C4-2B (cell line): ENCODE results near the gene ZCCHC2.

Experiments used
- H3K27ac ChIP-seq: fragments of 450-650 bp; 2 replicates; pipeline ENCODE4 v1.5.1; 2017
- ZFX ChIP-seq: fragments of 450-650 bp; IDR thresholded peaks from 2 replicates; pipeline ENCODE4 v1.6.1; 2017
- TF ChIP-seq, protein P1 (sequence below): fragments of 450-650 bp; conservative IDR thresholded peaks from 2 replicates; pipeline ENCODE4 v1.5.1; 2017; ENCODE audit warnings: mild to moderate bottlenecking

Gene ZCCHC2

DNA sequence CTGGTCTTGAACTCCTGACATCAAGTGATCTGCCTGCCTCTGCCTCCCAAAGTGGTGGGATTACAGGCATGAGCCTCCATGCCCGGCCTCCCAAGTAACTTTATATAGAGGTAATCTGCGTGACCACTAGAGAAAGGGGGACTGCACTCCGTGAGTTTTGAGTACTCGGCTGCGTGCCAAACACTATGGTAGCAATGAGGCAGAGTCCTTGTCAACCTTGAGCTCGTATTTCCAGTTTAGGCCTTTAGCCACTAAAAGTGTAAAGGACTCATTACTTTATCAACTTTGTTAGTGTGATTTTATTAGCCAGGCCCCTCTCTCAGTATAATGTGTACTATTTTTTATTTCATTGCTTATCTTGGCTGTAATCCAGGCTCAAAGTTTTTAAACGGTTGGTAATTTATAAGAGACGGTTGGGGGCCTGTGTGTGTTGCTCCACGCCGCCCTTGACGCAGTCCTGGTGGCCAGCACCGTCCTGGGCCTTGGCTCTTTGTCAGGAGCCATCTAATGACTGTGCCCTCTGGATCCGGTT lies 56.2 kb downstream of the ZCCHC2 start:
- TF ChIP-seq, protein P1, sequence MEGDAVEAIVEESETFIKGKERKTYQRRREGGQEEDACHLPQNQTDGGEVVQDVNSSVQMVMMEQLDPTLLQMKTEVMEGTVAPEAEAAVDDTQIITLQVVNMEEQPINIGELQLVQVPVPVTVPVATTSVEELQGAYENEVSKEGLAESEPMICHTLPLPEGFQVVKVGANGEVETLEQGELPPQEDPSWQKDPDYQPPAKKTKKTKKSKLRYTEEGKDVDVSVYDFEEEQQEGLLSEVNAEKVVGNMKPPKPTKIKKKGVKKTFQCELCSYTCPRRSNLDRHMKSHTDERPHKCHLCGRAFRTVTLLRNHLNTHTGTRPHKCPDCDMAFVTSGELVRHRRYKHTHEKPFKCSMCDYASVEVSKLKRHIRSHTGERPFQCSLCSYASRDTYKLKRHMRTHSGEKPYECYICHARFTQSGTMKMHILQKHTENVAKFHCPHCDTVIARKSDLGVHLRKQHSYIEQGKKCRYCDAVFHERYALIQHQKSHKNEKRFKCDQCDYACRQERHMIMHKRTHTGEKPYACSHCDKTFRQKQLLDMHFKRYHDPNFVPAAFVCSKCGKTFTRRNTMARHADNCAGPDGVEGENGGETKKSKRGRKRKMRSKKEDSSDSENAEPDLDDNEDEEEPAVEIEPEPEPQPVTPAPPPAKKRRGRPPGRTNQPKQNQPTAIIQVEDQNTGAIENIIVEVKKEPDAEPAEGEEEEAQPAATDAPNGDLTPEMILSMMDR = no peak
- no peak for TF ChIP-seq ZFX

DNA sequence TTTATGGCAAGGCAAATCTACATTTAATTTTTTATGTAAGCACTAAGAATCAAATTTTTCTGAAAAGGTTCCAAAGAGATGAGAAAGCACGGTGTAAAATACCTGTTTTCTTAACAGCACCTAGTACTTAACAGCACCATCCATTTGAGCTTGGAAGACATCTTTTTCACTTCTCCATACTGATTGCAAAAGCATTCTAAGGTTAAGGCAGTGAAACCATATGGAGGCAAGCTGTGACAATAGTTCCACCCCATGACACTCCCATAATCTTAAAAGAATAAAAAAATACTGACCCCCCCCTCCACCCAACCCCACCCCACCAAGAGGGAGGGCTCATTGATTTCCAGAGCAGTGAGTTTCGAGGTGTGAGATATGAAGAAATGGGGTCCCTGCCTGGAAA lies 60.6 kb downstream of the ZCCHC2 start:
- H3K27ac ChIP-seq = no peak overlapping the region

More for the DNA sequence above, 56.2 kb downstream of the ZCCHC2 start:
- no peak overlapping the region for H3K27ac ChIP-seq

DNA sequence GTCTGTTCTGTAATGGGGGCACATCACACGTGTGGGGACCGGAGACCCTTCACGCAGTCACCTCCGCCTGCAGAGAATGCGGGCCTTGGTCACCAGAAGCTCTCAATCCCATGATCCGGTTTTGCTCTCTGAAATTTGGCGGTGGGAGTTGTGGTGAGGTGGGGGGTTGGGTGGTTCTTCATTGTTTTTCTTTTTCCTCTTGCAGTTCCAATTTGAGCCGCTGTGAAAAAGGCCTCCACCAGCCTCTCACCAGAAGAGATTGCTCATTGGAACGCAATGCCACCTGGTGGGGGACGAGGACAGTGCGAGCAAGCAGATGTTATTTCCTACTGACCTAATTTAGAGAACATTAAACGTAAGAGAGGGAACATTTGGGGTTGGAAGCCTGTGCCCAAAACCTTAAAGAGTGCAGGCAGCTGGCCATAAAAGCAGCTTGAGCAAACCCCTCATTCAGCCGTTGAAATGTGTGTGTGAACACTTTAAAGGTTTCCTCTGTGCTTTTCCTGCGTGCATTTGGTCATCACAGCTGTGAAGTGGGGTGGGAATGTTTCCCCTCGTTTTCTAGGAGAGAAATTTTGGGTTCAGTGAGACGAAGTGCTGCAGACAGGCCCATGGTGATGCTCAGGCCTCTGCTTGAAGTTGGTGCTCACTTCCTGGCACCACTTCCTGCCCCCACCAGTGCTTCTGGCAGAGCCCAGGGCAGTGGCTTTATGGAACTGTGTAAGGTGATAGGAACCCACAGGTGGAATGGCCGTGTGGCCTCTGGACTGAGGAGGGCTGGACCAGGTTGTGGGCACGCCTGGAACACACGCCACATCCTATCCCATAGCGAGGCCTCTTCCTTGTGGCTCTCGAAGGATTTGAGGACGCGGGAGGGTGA lies 61.7 kb downstream of the ZCCHC2 start:
- TF ChIP-seq, protein P1 = peak; percentile 93
- no peak for TF ChIP-seq ZFX
- H3K27ac ChIP-seq = no peak overlapping the region

More for the DNA sequence above, 60.6 kb downstream of the ZCCHC2 start:
- TF ChIP-seq ZFX = no peak
- TF ChIP-seq, protein P1 = no peak

DNA sequence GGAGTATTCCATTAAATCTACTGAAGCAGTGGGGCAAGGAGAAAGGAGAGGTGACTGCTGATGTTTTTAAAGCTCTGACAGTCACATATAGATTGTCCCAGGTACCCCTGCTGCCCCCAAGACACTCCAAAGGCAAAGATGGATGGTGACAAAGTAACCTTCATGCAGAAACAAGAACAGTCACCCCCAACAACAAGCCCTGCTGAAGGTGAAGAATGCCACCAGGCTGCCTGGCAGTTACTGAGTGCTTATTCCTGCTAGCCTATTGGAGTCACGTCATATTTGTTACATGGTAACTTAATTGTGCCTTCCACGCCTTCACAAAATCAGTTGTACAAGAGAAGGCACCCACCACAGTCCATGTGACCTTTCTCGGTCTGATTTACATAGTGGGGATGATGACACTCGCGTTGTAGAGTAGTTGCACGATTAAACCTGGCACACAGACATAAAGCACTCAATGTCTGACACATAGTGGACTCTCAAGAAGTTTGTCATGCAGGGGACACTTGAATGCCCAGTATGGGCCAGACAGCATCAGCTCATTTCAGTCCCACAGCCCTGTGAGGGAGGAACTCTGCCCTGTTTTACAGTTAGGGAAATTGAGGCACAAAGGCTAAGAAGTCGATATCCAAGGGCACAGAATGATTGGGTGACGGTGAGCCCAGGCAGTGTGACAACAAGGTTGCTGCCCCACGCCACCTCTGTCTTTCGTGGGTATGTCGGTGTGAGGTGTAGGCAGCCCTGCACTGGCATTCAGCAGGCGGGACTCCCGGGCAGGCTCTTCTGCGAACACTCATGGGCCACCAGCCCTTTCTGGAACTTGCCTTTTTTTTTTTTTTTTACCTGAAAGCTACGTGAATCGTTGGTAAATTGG lies 62.7 kb downstream of the ZCCHC2 start:
- no peak overlapping the region for H3K27ac ChIP-seq
- TF ChIP-seq ZFX = no peak
- TF ChIP-seq, protein P1 = no peak

DNA sequence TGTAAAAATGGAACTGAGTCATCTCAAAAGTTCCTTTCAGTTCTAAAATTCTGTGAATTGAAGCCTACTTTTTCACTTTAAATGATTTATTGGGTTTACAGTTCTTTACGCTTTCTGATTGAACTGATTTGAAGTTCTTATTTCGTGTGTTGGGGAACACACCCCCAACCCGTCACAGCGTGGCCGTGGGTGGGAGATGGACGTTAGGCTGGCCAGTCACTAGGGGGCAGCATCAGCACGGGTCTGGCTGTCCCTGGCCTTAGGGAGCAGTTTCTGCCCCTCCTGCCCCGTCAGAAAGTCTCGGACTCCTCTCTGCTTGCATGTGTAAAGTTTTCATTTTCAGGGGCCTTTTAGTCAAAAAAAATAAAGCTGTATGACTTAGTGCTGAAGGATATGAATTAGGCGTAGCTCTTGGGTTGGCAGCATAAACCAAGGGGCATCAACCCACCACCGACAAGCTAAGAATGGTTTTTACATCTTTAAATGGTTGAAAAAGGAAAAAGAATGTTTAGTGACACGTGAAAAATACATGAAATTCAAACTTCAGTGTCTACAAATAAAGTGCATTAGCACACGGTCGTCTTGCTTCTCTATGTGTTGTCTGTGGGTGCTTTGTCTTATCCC lies 63.4 kb downstream of the ZCCHC2 start:
- H3K27ac ChIP-seq = no peak overlapping the region
- TF ChIP-seq ZFX = no peak
- TF ChIP-seq, protein P1 = peak; percentile 91

DNA sequence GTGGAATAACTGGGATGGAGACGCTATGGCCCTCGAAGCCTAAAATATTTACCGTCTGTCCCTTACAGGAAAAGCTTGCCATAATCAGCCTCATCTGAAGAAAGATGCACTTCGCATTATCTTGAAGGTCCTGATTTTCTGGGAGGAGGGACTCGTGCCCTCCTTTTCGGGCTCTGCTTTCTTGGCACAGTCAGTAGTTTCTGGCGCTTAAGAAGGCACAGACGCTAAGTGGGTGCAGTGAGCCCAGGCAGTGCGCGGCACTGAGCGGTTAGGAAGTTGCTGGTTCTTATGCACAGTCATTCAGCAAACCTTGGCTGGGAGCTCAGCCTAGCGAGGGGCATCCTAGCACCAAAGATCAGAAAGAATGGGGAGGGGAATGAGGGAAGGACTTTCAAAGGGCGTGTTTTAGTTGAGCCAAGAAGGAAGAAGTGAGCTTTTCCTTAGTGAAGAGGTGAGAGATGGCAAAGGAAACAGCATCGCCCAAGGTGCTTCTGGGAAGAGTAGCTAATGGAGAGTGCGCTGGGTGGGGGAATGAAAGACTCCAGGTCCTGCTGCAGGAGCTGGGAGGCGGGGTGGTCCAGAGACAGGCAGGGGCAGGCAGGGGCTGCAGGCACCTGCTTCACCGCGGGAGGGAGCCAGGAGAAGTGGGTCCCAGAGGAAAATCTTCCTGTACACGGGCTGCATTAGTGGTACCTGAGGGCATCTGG lies 64.1 kb downstream of the ZCCHC2 start:
- H3K27ac ChIP-seq = no peak overlapping the region
- no peak for TF ChIP-seq ZFX

DNA sequence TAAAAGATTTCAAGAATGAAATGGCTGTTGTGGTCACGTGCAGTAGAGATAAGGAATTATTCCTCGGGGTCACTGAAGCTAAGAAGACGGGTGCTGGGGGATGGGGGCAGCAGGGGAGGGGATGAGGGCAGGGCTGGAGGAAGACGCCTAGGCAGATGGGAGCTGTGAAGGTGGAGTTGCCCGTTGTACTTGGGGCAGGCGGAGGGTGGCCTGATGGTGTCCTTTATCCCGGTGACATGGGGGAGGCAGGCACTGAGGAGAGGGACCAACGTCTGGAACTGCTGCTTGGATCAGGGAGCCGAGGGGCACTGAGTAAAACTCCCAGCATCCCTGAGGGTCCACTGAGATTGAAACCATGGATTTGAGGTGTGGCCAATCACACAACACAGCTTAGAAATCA lies 64.9 kb downstream of the ZCCHC2 start:
- H3K27ac ChIP-seq = no peak overlapping the region
- no peak for TF ChIP-seq ZFX
- TF ChIP-seq, protein P1 = no peak
